BJ (cell line): Measurements from ENCODE around the gene SCAMP2. TPM values are rescaled to one million over a fixed set of nuclear protein-coding genes. Genes with fewer than 3 reads are reported as not detected.

ENCODE experiments used
- CTCF ChIA-PET: fragments of 350-600 bp; formaldehyde crosslinking; extraction: SDS; loops from one replicate; lab custom pipeline; 2021; ENCODE audit warnings: antibody characterized with exemption, inconsistent platforms; lab: Yijun Ruan, JAX
- POLR2A ChIA-PET: fragments of 300-600 bp; sonication (Branson Sonifier 250); formaldehyde crosslinking; extraction: SDS; loops from one replicate; lab custom pipeline; 2021; ENCODE audit warnings: antibody characterized with exemption; lab: Charles Lee
- DNase-seq: peaks from one replicate; pipeline ENCODE4 v3.0.0-alpha.2; 2011; ENCODE audit warnings: low read depth
- H3K27me3 ChIP-seq: 2 replicates; pipeline ENCODE4 v1.6.0; 2011; ENCODE audit warnings: low read length; ENCODE audit not compliant: control insufficient read depth, insufficient read depth
- H3K36me3 ChIP-seq: 2 replicates; pipeline ENCODE4 v1.5.1; 2011; ENCODE audit warnings: low read length; ENCODE audit not compliant: control insufficient read depth, insufficient read depth
- H3K4me3 ChIP-seq: 2 replicates; pipeline ENCODE4 v1.5.1; 2011; ENCODE audit warnings: low read depth, mild to moderate bottlenecking, control low read depth, low read length
- CTCF ChIP-seq: IDR thresholded peaks from 2 replicates; pipeline ENCODE4 v1.5.1; 2011; ENCODE audit warnings: low read depth, mild to moderate bottlenecking, control low read depth, inconsistent platforms, low read length, moderate library complexity; ENCODE audit not compliant: insufficient read depth
- polyA plus RNA-seq: library from polyadenylated mRNA; depleted of rRNA; stranded (reverse); fragments of >200 nt; gene quantifications from 2 replicates; pipeline ENCODE4 v1.2.3, GENCODE V29; 2011

SCAMP2 gene
- polyA plus RNA-seq, 1 experiment: 192 TPM

DNA sequence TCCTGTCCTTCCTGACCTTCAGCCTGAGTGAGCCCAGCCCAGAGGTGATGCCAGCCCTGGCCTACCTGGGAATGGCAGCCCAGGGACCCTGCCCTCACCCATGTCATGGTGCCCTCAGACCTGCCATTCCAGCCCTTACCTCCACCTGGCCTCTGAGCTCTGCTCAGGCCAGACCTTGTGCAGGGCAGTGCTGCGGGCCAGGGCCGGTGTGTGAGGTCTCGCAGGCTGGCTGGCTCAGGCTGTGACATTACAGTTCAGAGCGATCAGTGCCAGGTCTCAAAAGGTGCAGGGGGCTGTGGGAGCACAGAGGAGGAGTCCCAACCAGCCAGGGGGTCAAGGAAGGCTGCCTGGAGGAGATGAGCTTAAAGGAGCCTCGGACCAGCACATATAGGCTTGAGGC lies 53.1 kb downstream of the SCAMP2 start:
- ChIA-PET CTCF (interaction anchor here (2.1 kb wide), 1 partner anchor 20 kb away, joined by 8 read pairs; no protein-coding TSS in a partner anchor), POLR2A (no interaction called here)
- H3K36me3 ChIP-seq: no peaks in the 10 kb centered on the region
- H3K27me3 ChIP-seq: peaks cover 3% of the 10 kb centered on the region; the same call in 1 of the 2 replicates
- no peak overlapping the region for H3K4me3 ChIP-seq
- no peak for TF ChIP-seq CTCF
- no peak for DNase-seq

DNA sequence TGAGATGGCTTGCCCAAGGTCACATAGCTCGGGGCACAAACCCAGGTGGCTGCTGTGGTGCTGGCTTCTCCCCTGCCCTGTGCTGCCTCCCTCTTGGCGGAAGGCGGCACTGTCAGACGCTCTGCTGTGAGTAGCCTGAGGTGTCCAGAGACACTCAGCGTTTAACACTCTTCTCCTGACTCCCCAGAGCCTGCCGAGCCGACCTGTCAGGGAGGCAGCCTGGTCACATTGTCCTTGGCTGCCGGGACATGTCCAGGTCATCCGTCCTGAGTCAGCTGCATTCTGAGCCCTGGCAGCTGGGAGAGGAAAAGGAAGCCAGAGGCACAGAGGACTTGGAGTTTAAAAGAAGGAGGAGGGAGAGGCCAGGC lies 55.8 kb downstream of the SCAMP2 start:
- no peaks in the 10 kb centered on the region for H3K36me3 ChIP-seq
- DNase-seq: no peak
- CTCF ChIA-PET: interaction anchor here (1.1 to 1.9 kb wide), 5 partner anchors 8 to 85 kb away, joined by 3 to 9 read pairs (median 5); partner anchors contain the start of genes CPLX3 and ULK3
- no peak overlapping the region for H3K4me3 ChIP-seq
- H3K27me3 ChIP-seq: no peaks in the 10 kb centered on the region
- TF ChIP-seq CTCF: peak; percentile 45
- POLR2A ChIA-PET: no interaction called here

GRCh38 chr15:74816624-74817369 lies 56.4 kb downstream of the SCAMP2 start:
- no peaks in the 10 kb centered on the region for H3K36me3 ChIP-seq
- H3K27me3 ChIP-seq: no peaks in the 10 kb centered on the region
- no peak overlapping the region for H3K4me3 ChIP-seq
- ChIA-PET POLR2A (no interaction called here), CTCF (interaction anchor here (0.7 to 1.9 kb wide), 7 partner anchors 8 to 85 kb away, joined by 3 to 9 read pairs (median 5); partner anchors contain the start of genes CPLX3 and ULK3)
- no peak for TF ChIP-seq CTCF
- DNase-seq: no peak

- ChIA-PET POLR2A (no interaction called here), CTCF (interaction anchor here (0.7 to 1.9 kb wide), 5 partner anchors 16 to 45 kb away, joined by 3 to 9 read pairs (median 5); partner anchors contain the start of gene ULK3)
Observed at GRCh38 chr15:74815961-74816360, 57.2 kb downstream of the SCAMP2 start.

More at GRCh38 chr15:74815961-74816360, 57.2 kb downstream of the SCAMP2 start:
- Histone ChIP-seq H3K27me3 (no peaks in the 10 kb centered on the region), H3K36me3 (no peaks in the 10 kb centered on the region), H3K4me3 (no peak overlapping the region)
- TF ChIP-seq CTCF: no peak
- no peak for DNase-seq
